Chondrocyte (in vitro differentiated cells): ENCODE data around the gene TARP.

ENCODE experiments used
- DNase-seq: peaks from one replicate; pipeline ENCODE4 v3.0.0; 2021; ENCODE audit warnings: mixed read lengths, low spot score
- H3K27ac Mint-ChIP-seq: one replicate; pipeline ENCODE4 v1.8.0; 2021; ENCODE audit warnings: mild to moderate bottlenecking, moderate library complexity, mixed read lengths; ENCODE audit not compliant: unreplicated experiment
- H3K27me3 Mint-ChIP-seq: 2 replicates; pipeline ENCODE4 v1.8.0; 2021; ENCODE audit warnings: low read depth, mixed read lengths
- H3K36me3 Mint-ChIP-seq: 2 replicates; pipeline ENCODE4 v1.8.0; 2021; ENCODE audit warnings: low read depth, mixed read lengths
- H3K4me1 Mint-ChIP-seq: 2 replicates; pipeline ENCODE4 v1.8.0; 2021; ENCODE audit warnings: low read depth, mild to moderate bottlenecking, mixed read lengths
- H3K4me3 Mint-ChIP-seq: one replicate; pipeline ENCODE4 v1.8.0; 2021; ENCODE audit warnings: mild to moderate bottlenecking, moderate library complexity, mixed read lengths; ENCODE audit not compliant: unreplicated experiment
- H3K9me3 Mint-ChIP-seq: 2 replicates; pipeline ENCODE4 v1.8.0; 2021; ENCODE audit warnings: low read depth, mixed read lengths
- TF ChIP-seq, protein P1 (sequence below): fragments of 200-600 bp; sonication (generic); IDR thresholded peaks from 2 replicates; pipeline ENCODE4 v1.5.0; 2021; ENCODE audit warnings: antibody characterized with exemption, mild to moderate bottlenecking, moderate library complexity

The TARP gene

DNA sequence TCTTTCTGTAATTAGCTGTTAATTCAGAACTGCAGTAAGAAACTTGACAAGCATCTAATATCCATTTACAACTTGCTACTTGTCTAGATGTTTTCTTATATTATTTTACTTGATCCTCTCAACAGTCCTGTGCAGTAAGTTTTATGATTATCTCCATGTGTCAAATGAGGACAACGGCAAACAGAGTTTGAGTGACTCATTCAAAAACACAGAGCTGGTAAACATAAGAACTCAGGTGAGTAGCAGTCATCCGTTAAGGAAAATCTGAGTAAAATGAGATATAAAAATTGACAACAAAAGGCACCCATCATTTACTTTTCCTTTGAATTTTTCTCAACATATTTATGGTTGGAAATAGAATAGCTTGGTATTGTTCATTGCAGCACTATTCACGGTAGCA is 19.0 kb upstream of the TARP start:
- TF ChIP-seq, protein P1, sequence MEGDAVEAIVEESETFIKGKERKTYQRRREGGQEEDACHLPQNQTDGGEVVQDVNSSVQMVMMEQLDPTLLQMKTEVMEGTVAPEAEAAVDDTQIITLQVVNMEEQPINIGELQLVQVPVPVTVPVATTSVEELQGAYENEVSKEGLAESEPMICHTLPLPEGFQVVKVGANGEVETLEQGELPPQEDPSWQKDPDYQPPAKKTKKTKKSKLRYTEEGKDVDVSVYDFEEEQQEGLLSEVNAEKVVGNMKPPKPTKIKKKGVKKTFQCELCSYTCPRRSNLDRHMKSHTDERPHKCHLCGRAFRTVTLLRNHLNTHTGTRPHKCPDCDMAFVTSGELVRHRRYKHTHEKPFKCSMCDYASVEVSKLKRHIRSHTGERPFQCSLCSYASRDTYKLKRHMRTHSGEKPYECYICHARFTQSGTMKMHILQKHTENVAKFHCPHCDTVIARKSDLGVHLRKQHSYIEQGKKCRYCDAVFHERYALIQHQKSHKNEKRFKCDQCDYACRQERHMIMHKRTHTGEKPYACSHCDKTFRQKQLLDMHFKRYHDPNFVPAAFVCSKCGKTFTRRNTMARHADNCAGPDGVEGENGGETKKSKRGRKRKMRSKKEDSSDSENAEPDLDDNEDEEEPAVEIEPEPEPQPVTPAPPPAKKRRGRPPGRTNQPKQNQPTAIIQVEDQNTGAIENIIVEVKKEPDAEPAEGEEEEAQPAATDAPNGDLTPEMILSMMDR, result no peak
- H3K4me1 Mint-ChIP-seq, result no peaks in the 10 kb centered on the region
- peaks cover 2% of the 10 kb centered on the region for H3K27me3 Mint-ChIP-seq
- no peak for DNase-seq
- H3K36me3 Mint-ChIP-seq, result no peaks in the 10 kb centered on the region
- H3K27ac Mint-ChIP-seq, result no peak overlapping the region
- H3K4me3 Mint-ChIP-seq, result no peak overlapping the region
- no peaks in the 10 kb centered on the region for H3K9me3 Mint-ChIP-seq

DNA sequence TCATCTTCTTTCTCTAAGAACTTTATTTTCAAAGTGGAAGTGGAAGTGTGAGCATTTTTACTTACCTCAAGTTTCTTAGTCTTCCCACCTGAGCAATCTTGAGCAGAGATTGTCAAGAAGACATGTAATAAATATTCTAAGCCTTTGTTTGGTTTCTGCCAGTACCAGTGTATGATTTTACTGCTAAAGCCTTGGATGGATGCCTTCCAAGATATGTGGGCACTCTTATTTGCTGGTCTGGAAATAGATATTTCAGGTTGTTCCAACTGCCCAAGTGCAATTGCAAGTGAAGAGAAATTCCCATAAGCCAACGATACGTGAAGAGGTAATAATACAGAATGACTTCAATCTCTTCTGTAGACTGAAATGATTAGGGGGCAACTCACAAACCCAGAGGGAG is 18.2 kb upstream of the TARP start:
- TF ChIP-seq, protein P1, result no peak
- Mint-ChIP-seq H3K27ac (no peak overlapping the region), H3K9me3 (no peaks in the 10 kb centered on the region), H3K27me3 (peaks cover 2% of the 10 kb centered on the region), H3K4me1 (no peaks in the 10 kb centered on the region), H3K4me3 (no peak overlapping the region), H3K36me3 (no peaks in the 10 kb centered on the region)
- DNase-seq, result no peak

DNA sequence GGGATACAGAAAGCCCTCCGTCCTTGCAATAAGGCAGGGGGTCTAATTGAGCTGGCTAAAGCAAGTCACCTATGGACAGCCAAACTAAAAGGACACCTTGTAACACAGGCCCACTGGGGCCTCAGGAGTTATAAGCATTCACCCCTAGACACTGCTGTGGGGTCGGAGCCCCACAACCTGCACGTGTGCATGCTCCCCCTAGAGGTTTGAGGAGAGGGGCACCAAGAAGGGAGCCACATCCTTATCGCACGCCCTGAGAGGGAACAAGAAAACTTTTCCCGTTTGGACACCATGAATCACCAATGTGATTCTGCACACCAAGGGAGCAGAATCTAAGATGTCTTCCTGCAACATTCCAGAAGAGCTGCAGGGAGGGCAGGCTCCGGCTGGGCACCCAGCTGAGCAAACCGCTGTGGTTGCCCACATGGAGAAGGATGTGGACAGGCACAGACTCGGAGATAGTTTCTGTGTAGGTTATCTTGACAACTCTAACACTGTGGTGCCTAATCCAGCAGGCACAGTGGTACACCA is 17.7 kb upstream of the TARP start:
- H3K9me3 Mint-ChIP-seq, result no peaks in the 10 kb centered on the region

DNA sequence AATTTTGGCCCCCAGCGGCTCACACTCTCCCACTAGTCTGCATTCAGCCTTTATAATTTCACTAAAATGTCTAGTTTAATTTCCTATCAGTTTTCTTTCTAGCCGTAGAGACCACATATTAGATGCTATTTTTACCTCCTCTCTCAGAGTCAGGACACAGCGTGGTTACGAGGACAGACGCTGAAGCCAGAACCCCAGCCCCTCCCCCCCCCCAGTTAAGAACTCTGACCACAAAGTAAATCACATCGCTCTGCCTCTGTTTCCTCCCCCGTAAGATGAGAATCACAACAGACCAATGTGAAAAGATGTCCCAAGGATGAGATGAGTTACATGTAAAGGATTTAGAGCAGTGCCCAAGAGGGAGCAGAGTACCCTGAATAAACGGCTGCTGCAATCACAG is 11.1 kb upstream of the TARP start:
- H3K36me3 Mint-ChIP-seq, result no peaks in the 10 kb centered on the region
- no peak overlapping the region for H3K27ac Mint-ChIP-seq
- H3K4me1 Mint-ChIP-seq, result no peaks in the 10 kb centered on the region
- H3K4me3 Mint-ChIP-seq, result no peak overlapping the region
- peaks cover 17% of the 10 kb centered on the region for H3K27me3 Mint-ChIP-seq
- TF ChIP-seq, protein P1, result no peak
- no peak for DNase-seq
- no peaks in the 10 kb centered on the region for H3K9me3 Mint-ChIP-seq

More for the DNA sequence above, 17.7 kb upstream of the TARP start:
- DNase-seq, result no peak
- peaks cover 6% of the 10 kb centered on the region for H3K27me3 Mint-ChIP-seq
- no peaks in the 10 kb centered on the region for H3K36me3 Mint-ChIP-seq
- H3K4me1 Mint-ChIP-seq, result no peaks in the 10 kb centered on the region
- H3K4me3 Mint-ChIP-seq, result no peak overlapping the region
- no peak overlapping the region for H3K27ac Mint-ChIP-seq
- TF ChIP-seq, protein P1, result no peak

DNA sequence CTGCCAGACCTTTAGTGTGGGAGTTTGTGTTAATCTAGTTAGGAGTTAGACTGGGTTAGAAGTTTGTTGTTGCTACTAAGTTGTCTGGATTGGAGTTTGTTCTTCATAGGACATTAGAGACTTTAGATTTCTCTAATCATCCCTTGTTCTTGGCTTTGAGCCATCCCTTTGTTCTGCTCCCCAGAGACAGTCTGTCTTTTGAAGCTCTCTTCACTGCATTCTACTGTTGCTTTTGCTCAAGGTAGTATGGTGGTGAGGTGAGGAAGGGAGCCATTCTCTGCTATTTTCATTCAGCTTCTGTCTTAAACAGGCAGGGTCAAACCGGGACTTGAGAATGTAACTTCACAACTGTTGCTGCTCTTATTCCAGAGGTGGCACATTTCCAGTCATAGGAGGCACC is 10.4 kb upstream of the TARP start:
- no peaks in the 10 kb centered on the region for H3K9me3 Mint-ChIP-seq
- H3K27ac Mint-ChIP-seq, result no peak overlapping the region
- H3K27me3 Mint-ChIP-seq, result peaks cover 17% of the 10 kb centered on the region
- H3K4me3 Mint-ChIP-seq, result no peak overlapping the region
- DNase-seq, result no peak
- H3K36me3 Mint-ChIP-seq, result no peaks in the 10 kb centered on the region
- TF ChIP-seq, protein P1, result no peak
- H3K4me1 Mint-ChIP-seq, result no peaks in the 10 kb centered on the region
